HG03095 (cell line): ENCODE data around the gene PRXL2B.
"Not testable (repeated sequence)": the region's sequence is repeated elsewhere in the genome, so short reads cannot be mapped to it uniquely, and the experiment has no call there.

Experiments used
- ATAC-seq: cut with Tn5 transposase; IDR thresholded peaks from one replicate; pipeline ENCODE4 v1.9.1; 2021; ENCODE audit warnings: moderate library complexity; ENCODE audit not compliant: unreplicated experiment

PRXL2B gene

DNA sequence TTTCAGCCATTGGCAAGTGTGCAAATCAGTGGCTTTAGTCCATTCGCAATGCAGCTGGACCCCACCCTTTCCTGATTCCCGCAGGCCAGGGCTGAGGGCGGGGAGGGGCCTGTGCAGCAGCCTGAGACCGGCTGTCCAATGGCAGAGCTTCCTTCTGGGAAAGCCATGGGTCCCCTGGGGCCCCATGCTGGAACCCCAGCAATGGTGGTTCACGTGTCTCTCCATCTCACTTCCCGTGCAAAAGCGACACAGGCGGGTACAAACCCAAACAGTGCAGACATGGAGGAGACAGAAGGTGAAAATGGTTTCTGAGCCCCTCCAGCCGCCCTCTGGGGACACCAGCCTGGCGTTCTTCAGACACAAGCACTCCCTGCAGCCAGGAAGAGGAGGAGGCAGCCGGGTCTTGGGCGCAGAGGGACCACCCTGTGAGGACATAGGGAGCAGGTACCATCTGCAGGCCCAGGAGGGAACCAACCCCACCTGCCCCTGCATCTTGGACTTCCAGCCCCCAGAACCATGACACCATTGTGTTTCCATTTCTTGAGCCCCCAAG lies 36.2 kb upstream of the PRXL2B start:
- not testable (repeated sequence) for ATAC-seq

DNA sequence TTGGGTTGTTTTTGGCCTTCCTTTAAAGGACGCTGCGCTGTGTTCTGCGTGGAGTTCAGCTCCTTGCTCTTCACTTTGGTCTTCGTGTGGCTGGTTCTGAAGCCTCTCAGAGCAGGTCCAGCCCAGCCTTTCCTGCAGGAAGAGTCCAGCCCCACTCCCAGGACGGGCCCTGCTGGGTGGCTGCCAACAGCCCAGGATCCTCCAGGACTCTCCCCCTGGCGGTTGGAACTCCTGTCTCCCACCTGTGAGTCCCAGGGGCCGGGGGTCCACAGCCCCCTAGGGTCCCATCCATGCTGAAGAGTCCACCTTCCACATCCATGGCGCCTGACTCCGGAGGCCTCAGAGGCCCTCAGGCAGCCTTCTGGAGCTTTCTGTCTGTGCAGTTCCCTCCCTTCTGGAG lies 35.0 kb upstream of the PRXL2B start:
- not testable (repeated sequence) for ATAC-seq

GRCh38 chr1:2552189-2552588 lies 34.4 kb upstream of the PRXL2B start:
- no peak for ATAC-seq

- ATAC-seq: not testable (repeated sequence)
Observed at GRCh38 chr1:2553076-2553475, 33.5 kb upstream of the PRXL2B start.

DNA sequence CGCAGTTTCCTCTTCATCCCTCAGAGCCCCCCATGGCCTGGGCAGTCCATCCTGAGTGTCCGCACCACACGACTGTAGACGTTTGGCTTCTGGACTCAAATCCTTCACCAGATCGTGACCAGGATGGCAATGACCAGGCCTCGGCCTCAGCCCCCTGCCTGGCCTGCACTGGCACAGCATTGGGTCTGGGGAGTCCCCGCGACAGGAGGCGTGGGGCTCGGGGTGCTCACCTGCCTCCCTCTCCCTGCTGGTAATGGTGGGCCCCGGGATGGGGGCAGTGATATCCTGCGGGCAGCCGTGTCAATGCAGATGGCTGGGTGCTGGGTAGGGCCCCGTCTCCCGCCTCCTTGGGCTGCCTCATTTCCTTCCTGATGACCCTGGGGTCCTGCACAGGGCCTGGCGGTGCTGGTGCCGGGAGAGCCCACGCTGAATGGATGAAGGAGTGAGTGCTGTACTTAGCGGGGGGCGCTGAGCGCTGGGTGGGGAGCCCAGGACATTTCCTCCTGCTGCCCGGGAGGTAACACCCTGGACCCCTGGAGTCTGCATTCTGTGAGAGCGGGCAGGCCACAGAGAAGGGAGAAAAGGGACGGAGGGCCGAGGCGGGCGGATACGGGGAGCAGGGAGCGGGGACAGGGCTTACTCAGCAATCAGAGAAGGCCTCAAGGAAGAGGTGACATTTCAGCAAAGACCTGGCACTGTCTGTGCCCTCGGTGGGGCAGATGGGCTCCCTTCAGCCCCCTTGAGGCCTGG lies 32.5 kb upstream of the PRXL2B start:
- no peak for ATAC-seq

GRCh38 chr1:2554621-2555387 lies 31.8 kb upstream of the PRXL2B start:
- no peak for ATAC-seq

DNA sequence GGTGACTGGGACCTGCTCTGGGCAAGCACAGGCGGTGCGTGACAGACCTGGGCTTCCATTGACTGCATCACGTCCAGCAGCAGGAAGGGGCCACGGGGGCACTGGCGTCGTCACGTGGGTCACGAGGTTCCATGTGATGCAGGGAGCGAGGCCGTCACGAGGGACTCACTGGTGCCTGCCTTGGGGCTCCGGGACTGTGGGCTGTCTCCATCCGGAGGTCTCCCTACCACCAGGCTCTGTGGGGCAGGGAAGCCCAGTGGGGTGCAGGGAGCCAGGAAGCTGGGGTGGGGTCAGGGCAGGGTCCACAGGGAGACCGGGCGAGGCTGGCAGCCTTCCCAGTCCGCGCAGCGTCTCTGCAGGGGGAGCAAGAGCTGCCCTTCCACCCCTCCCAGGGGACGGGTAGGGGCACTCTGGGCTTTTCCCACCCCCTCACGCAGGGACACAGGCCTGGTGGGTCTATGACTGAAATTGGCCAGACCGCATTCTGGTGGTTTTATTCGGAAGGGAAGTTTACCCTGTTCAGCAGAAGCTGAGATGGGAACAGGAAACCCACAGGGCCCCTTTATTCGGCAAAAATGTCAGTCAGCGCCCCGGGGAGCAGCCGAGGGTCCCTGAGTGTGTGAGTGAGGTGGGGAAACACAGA lies 30.8 kb upstream of the PRXL2B start:
- peak; percentile 28 for ATAC-seq

DNA sequence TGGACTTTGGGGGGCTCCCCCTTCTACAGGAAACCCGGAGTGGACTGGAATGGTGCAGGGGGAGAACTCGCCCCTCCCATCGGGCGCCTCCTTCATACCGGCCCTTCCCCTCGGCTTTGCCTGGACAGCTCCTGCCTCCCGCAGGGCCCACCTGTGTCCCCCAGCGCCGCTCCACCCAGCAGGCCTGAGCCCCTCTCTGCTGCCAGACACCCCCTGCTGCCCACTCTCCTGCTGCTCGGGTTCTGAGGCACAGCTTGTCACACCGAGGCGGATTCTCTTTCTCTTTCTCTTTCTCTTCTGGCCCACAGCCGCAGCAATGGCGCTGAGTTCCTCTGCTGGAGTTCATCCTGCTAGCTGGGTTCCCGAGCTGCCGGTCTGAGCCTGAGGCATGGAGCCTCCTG lies 30.3 kb upstream of the PRXL2B start, which contains the start of gene TNFRSF14:
TNFRSF14 (plus strand) TSS at position 95 of the 401 bp plus-strand sequence; CDS start at position 389, 294 bp downstream.
- peak; percentile 22 for ATAC-seq

DNA sequence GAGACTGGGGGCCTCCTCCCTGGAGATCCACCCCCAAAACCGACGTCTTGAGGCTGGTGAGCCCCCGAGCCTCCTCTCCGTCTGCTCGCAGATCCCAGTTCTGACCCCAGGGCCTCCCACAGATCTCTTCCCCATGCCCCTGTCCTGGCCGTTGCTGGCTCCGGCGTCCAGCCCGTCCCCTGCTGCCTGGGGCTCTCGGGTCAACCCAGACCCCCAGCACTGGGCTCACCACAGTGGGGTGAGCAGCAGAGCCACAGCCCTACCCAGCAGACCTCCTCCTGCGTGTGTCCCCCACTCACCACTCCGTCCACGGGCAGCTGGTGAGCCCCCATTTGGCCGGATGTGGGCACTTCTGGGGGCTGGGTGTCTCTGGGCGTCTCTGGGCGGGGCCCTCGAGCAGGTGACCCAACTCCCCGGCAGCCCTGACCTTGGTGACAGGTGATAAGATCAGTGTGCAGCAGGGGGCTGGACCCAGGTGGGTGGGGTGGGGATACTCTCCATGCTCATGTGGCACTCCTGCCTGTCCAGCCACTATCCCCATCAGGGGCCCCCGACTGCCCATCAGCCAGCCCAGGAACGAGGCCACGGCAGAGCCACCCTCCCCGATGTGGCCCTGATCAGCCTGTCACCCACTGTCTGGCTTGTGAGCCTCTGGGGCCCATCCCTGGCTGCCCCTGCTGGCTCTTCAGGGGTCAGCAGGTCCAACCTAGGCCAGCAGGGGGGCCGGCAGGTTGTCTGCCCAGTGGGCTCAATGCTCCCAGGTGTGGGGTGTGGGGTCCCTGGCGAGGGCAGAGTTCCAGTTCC lies 29.7 kb upstream of the PRXL2B start:
- ATAC-seq: no peak

DNA sequence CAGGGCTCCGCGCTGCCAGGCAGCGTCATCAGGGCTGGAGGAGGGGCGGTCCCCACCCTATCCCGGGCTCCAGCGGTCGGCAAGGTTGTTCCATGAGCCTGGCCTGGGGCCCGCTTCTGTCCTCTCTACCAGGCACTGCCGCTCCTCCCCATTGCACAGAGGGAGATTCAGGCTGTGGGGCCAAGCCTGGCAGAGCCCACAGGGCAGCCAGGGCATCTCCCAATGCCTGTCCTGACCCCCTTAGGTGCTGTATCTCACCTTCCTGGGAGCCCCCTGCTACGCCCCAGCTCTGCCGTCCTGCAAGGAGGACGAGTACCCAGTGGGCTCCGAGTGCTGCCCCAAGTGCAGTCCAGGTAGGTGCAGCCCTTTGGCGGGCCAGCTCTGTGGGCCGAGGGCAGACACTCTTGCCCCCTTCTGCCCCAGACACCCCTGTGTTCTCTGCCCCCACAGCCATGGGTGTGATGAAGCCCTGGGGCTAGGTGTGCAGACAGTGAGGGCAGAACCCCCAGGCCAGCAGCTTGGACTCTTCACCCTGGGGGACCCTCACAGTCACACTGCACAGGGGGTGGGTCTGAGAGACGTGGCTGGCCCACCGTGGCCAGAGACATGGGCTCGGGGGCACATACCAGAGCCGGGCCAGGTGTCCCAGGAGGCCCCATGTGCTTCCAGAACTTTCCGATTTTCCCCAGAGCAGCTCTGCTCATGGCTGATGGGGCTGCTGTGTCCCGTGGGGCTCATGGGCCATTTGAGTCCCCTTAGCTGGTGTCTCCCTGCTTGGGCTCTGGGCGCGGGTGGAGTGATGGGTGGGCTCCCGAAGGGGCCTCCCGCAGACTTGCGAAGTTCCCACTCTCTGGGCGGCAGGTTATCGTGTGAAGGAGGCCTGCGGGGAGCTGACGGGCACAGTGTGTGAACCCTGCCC lies 28.8 kb upstream of the PRXL2B start:
- ATAC-seq: no peak

DNA sequence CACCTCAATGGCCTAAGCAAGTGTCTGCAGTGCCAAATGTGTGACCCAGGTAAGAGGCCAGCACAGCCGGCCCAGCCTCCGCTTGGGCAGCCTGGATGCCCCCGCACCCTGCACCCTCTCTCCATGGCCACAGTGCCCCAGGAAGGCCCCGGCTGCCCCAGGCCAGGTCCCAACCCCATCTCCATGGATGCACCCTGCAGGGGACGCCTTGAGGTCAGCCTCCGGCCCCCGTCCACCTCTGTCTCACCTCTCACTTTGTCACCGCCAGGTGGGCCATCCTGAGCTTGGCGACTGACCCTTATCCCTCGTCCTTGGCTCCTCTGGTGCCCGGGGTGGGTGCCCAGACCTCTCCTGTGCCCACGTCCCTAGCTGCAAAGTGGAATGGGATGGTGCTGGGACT lies 28.2 kb upstream of the PRXL2B start:
- ATAC-seq: no peak

GRCh38 chr1:2558861-2559260 lies 27.7 kb upstream of the PRXL2B start:
- no peak for ATAC-seq

GRCh38 chr1:2559509-2560298 lies 26.9 kb upstream of the PRXL2B start:
- ATAC-seq: no peak

DNA sequence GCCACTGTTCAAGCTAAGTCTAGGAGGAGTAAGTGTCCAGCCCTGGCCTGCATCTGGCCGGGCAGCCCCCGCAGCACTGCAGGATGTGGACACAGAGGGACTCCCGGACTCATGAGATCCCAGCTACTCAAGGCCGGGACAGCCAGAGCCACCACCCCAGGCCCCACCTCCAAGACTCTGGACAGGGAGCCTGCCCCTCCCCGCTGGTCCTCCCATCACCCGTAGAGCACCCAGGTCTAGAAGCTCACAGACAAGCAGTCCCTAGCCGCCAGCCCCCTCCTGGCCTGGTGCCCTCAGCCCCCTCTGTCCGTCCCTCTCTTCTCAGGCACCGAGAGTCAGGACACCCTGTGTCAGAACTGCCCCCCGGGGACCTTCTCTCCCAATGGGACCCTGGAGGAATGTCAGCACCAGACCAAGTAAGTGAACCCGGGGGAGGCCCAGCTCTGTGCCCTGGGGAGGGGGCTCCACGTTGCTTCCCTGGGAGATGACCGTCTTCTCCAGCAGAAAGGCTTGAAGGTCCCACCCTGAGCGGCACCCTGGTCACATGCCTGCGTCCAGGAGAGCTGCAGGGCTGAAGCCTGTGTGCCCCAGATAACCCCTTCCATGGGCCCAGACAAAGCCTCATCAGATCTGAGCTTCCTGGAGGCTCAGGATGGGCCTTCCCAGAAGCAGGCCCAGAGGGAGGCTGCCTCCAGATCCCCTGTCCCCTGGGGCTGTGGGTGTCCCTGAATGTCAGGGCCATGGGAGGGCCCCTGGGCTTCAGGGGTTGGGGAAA lies 26.1 kb upstream of the PRXL2B start:
- no peak for ATAC-seq

- ATAC-seq: no peak
Observed at GRCh38 chr1:2561446-2561845, 25.1 kb upstream of the PRXL2B start.

- ATAC-seq: no peak
Observed at GRCh38 chr1:2561898-2562895, 24.4 kb upstream of the PRXL2B start.

DNA sequence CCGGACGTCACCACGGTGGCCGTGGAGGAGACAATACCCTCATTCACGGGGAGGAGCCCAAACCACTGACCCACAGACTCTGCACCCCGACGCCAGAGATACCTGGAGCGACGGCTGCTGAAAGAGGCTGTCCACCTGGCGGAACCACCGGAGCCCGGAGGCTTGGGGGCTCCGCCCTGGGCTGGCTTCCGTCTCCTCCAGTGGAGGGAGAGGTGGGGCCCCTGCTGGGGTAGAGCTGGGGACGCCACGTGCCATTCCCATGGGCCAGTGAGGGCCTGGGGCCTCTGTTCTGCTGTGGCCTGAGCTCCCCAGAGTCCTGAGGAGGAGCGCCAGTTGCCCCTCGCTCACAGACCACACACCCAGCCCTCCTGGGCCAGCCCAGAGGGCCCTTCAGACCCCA lies 23.4 kb upstream of the PRXL2B start:
- ATAC-seq: no peak
